Psoas muscle (tissue), 8 donors: ENCODE measurements around the gene ACSL1. TPM values are rescaled to one million over a fixed set of nuclear protein-coding genes. Genes with fewer than 3 reads are reported as not detected.

Source experiments
- ATAC-seq, 4 donors: fragments of 200-7000 bp; cut with Tn5 transposase; one replicate each; pipeline ENCODE4 v1.9.1; 2020; ENCODE audit warnings: moderate library complexity in 3 of 4, mild to moderate bottlenecking in 2 of 4
- DNase-seq, 2 donors: peaks; one replicate each; pipeline ENCODE4 v3.0.0-alpha.2; 2020
- H3K27ac ChIP-seq: fragments of 200-600 bp; one replicate; pipeline ENCODE4 v1.8.0; 2022
- H3K27me3 ChIP-seq, 3 donors: fragments of 200-600 bp in 1 of 3; one replicate each; pipeline versions ENCODE4 v1.6.1 to v1.8.0; 2013 to 2022; ENCODE audit warnings: low read length in 2 of 3, mild to moderate bottlenecking in 2 of 3, moderate library complexity in 1 of 3; ENCODE audit not compliant: insufficient read depth in 3 of 3
- H3K36me3 ChIP-seq, 2 donors: fragments of 200-600 bp in 1 of 2; one replicate each; pipeline versions ENCODE4 v1.6.1 to v1.8.0; 2013 to 2022; ENCODE audit warnings: low read depth in 1 of 2, mild to moderate bottlenecking in 1 of 2, moderate library complexity in 1 of 2; ENCODE audit not compliant: insufficient read depth in 1 of 2
- H3K4me1 ChIP-seq: fragments of 200-600 bp; one replicate; pipeline ENCODE4 v1.8.0; 2022
- H3K4me3 ChIP-seq: fragments of 200-600 bp; one replicate; pipeline ENCODE4 v1.8.0; 2022; ENCODE audit warnings: mild to moderate bottlenecking
- H3K9me3 ChIP-seq: fragments of 200-600 bp; one replicate; pipeline ENCODE4 v1.8.0; 2022
- WGBS, 3 donors: extraction: QIAGEN DNeasy Blood & Tissue Kit; methylation state at CpG; one replicate each; pipeline versions ENCODE4 v1.1.6 to v1.1.7; 2013; 5-methylcytosine and 5-hydroxymethylcytosine counted together
- intact Hi-C, 2 donors: fragments of 100-400 bp; cut with DNase I; formaldehyde crosslinking; loops; one replicate each; pipeline versions ENCODE4 v1.11.0 to v1.14.2; 2022
- polyA plus RNA-seq, 3 donors: library from polyadenylated mRNA; stranded (reverse); fragments of 200-250 nt; gene quantifications; one replicate each; pipeline ENCODE4 v1.2.3, GENCODE V29; 2013
- total RNA-seq, 4 donors: library from RNA; stranded (reverse); fragmentation: NEBNext Ultra II Directional in 2 of 4; extraction: Animal tissue kit (Norgen Biotek cat#: 25700) in 2 of 4; gene quantifications; one replicate each; pipeline versions ENCODE4 v1.2.1 to v1.2.4, GENCODE V29; 2021 to 2023
- TF ChIP-seq, protein P1 (sequence below): fragments of 200-600 bp; IDR thresholded peaks from one replicate; pipeline ENCODE4 v1.8.0; 2022; ENCODE audit warnings: antibody characterized with exemption
- donor health status: healthy with polysubstance abuse.
- donor health status: DM: no; HTN: no; CAD: no; lungs with moderate emphysema.
- donor health status: Bipolar disorder and iron deficiency.
- donor health status: healthy.
- donor health status: DM: yes; HTN: yes; CAD: no.
- donor health status: DM: no; HTN: no; CAD: no.
- donor health status: DM: no; HTN: no; CAD: no.
- donor health status: DM: yes; HTN: yes; CAD: no.

ACSL1 gene
- total and polyA plus RNA-seq, 7 donors, result 257 to 1,392 (median 781) TPM

DNA sequence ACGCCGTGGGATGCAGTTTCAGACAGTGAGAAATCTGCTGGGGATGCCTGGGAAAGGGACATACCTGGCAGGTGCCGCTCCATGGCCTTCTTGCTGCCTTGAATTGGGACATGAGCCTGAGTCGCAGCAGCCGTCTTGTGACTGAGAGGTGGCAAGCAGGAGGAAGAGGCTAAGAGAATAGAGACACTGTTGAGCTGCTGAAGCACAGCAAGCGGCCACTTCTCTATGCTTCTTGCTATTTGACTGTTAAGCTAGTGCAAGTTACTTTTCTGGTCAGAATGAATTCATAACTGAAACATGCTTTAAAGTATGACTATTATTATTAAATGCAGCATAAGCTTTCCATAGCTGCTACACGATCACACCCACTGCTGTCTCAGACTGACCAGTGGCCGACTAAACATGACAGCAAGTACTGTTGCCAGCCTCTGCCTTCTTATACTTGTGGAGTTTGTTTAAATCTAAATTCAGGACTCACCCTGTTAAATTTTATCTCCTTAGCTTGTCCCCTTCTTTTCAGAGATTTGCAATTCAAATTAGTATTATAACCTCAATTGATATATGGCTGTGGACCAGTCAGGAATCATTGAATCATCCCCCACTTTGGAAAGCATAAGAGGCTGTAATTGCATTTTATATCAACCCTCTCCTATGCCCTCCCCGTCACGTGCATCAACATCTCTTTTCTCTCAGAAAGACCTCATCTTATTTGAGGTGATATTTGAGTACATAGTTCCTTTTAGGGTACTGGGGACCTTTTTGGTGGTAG lies 24.8 kb upstream of the ACSL1 start:
- intact Hi-C loops, result no loop called here
- 72 to 76% (median 75%) methylated on average over 10 of the region's 10 CpGs for WGBS, 3 donors
- ATAC-seq, result no peak
- H3K36me3 ChIP-seq, result no peaks in the 10 kb centered on the region
- no peak overlapping the region for H3K4me3 ChIP-seq
- H3K4me1 ChIP-seq, result no peaks in the 10 kb centered on the region
- no peak for DNase-seq
- TF ChIP-seq, protein P1, sequence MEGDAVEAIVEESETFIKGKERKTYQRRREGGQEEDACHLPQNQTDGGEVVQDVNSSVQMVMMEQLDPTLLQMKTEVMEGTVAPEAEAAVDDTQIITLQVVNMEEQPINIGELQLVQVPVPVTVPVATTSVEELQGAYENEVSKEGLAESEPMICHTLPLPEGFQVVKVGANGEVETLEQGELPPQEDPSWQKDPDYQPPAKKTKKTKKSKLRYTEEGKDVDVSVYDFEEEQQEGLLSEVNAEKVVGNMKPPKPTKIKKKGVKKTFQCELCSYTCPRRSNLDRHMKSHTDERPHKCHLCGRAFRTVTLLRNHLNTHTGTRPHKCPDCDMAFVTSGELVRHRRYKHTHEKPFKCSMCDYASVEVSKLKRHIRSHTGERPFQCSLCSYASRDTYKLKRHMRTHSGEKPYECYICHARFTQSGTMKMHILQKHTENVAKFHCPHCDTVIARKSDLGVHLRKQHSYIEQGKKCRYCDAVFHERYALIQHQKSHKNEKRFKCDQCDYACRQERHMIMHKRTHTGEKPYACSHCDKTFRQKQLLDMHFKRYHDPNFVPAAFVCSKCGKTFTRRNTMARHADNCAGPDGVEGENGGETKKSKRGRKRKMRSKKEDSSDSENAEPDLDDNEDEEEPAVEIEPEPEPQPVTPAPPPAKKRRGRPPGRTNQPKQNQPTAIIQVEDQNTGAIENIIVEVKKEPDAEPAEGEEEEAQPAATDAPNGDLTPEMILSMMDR, result no peak
- no peaks in the 10 kb centered on the region for H3K27me3 ChIP-seq
- H3K27ac ChIP-seq, result no peak overlapping the region
- no peaks in the 10 kb centered on the region for H3K9me3 ChIP-seq

- Histone ChIP-seq H3K27ac (no peak overlapping the region), H3K36me3 (no peaks in the 10 kb centered on the region), H3K27me3 (no peaks in the 10 kb centered on the region), H3K4me1 (no peaks in the 10 kb centered on the region), H3K4me3 (no peak overlapping the region), H3K9me3 (no peaks in the 10 kb centered on the region)
- 67 to 74% (median 68%) methylated on average over 3 of the region's 3 CpGs for WGBS, 3 donors
- intact Hi-C loops, result no loop called here
- ATAC-seq, result no peak
- no peak for DNase-seq
- TF ChIP-seq, protein P1, result no peak
Observed at GRCh38 chr4:184850018-184850417, 24.2 kb upstream of the ACSL1 start.

GRCh38 chr4:184849185-184849584 lies 23.4 kb upstream of the ACSL1 start:
- Histone ChIP-seq H3K27ac (no peak overlapping the region), H3K4me1 (no peaks in the 10 kb centered on the region), H3K9me3 (no peaks in the 10 kb centered on the region), H3K27me3 (no peaks in the 10 kb centered on the region), H3K36me3 (no peaks in the 10 kb centered on the region), H3K4me3 (no peak overlapping the region)
- WGBS, 3 donors, result 61 to 84% (median 63%) methylated on average over 3 of the region's 3 CpGs
- ATAC-seq, result no peak
- no peak for DNase-seq
- TF ChIP-seq, protein P1, result no peak
- intact Hi-C loops, result no loop called here

- Histone ChIP-seq H3K27me3 (no peaks in the 10 kb centered on the region), H3K36me3 (no peaks in the 10 kb centered on the region), H3K27ac (no peak overlapping the region), H3K9me3 (no peaks in the 10 kb centered on the region), H3K4me3 (no peak overlapping the region), H3K4me1 (no peaks in the 10 kb centered on the region)
- intact Hi-C loops, result no loop called here
- WGBS, 3 donors, result 66 to 87% (median 84%) methylated on average over 3 of the region's 3 CpGs
- no peak for DNase-seq
- TF ChIP-seq, protein P1, result no peak
- no peak for ATAC-seq
Observed at GRCh38 chr4:184848510-184848909, 22.7 kb upstream of the ACSL1 start.

DNA sequence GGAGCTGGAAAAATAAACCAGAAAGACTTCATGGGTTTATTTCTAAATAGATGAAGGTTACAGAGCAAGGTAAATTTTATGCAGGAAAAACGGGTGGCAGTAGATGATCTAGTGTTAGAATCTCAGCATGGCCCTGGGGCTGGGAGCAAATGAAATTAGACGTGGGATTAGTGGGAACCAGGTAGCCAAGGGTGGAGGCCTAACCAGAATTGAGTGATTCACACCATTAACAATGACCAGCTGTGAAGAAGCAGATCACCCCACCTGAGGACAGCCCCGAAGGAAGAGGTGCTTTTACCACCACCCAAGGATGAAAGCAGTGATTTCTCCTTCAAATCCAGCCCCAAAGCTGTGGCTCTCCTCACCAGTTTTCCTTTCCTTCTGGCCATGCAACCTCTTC lies 20.8 kb upstream of the ACSL1 start:
- no peaks in the 10 kb centered on the region for H3K27me3 ChIP-seq
- no peak overlapping the region for H3K4me3 ChIP-seq
- no peak for DNase-seq
- H3K9me3 ChIP-seq, result no peaks in the 10 kb centered on the region
- H3K36me3 ChIP-seq, result no peaks in the 10 kb centered on the region
- 89 to 94% (median 93%) methylated on average over 3 of the region's 3 CpGs for WGBS, 3 donors
- intact Hi-C loops, result no loop called here
- TF ChIP-seq, protein P1, result no peak
- H3K4me1 ChIP-seq, result no peaks in the 10 kb centered on the region
- ATAC-seq, result no peak
- H3K27ac ChIP-seq, result no peak overlapping the region
